GM23338 (cell line): Measurements from ENCODE around the gene OLFML1. TPM values are rescaled to one million over a fixed set of nuclear protein-coding genes. Genes with fewer than 3 reads are reported as not detected.

Source experiments
- ATAC-seq: fragments of 200-7000 bp; cut with Tn5 transposase; 3 replicates; pipeline ENCODE4 v1.9.1; 2020
- DNase-seq: peaks from one replicate; pipeline ENCODE4 v3.0.0-alpha.2; 2015; ENCODE audit warnings: low spot score
- H2AFZ ChIP-seq: fragments of 200-600 bp; sonication (generic); 2 replicates; pipeline ENCODE4 v1.8.0; 2016; ENCODE audit warnings: antibody characterized with exemption, mild to moderate bottlenecking, moderate library complexity
- H3F3A ChIP-seq: fragments of 200-600 bp; sonication (generic); replicated peaks from 2 replicates; pipeline ENCODE4 v1.8.0; 2017; ENCODE audit warnings: antibody characterized with exemption, mixed run types, low read depth
- H3K27ac ChIP-seq: fragments of 200-600 bp; sonication (generic); 2 replicates; pipeline ENCODE4 v1.6.1; 2016; ENCODE audit warnings: low read depth
- H3K27me3 ChIP-seq: fragments of 200-600 bp; sonication (generic); 2 replicates; pipeline ENCODE4 v1.8.0; 2016; ENCODE audit warnings: mild to moderate bottlenecking, mixed run types, moderate library complexity; ENCODE audit not compliant: insufficient read depth
- H3K36me3 ChIP-seq: fragments of 200-600 bp; sonication (generic); 2 replicates; pipeline ENCODE4 v1.8.0; 2016; ENCODE audit warnings: mild to moderate bottlenecking; ENCODE audit not compliant: insufficient read depth
- H3K4me1 ChIP-seq: fragments of 200-600 bp; sonication (generic); 2 replicates; pipeline ENCODE4 v1.8.0; 2016; ENCODE audit warnings: mild to moderate bottlenecking, moderate library complexity; ENCODE audit not compliant: insufficient read depth
- H3K4me2 ChIP-seq: fragments of 200-600 bp; sonication (generic); 2 replicates; pipeline ENCODE4 v1.7.1; 2017; ENCODE audit warnings: mixed run types
- H3K4me3 ChIP-seq: fragments of 200-600 bp; sonication (generic); 2 replicates; pipeline ENCODE4 v1.6.1; 2016; ENCODE audit warnings: mixed run types
- H3K79me2 ChIP-seq: fragments of 200-600 bp; sonication (generic); replicated peaks from 2 replicates; pipeline ENCODE4 v1.8.0; 2017; ENCODE audit warnings: mild to moderate bottlenecking; ENCODE audit not compliant: insufficient read depth
- H3K9me2 ChIP-seq: fragments of 200-600 bp; sonication (generic); 2 replicates; pipeline ENCODE4 v1.8.0; 2017; ENCODE audit not compliant: insufficient read depth
- H4K20me1 ChIP-seq: fragments of 200-600 bp; sonication (generic); replicated peaks from 2 replicates; pipeline ENCODE4 v1.8.0; 2017; ENCODE audit warnings: mild to moderate bottlenecking; ENCODE audit not compliant: insufficient read depth
- H3K27ac Mint-ChIP-seq: 2 replicates; pipeline ENCODE4 v1.8.0; 2020; ENCODE audit warnings: inconsistent platforms, mild to moderate bottlenecking, moderate library complexity, mixed read lengths
- H3K27me3 Mint-ChIP-seq: 3 replicates; pipeline ENCODE4 v1.8.0; 2022; ENCODE audit warnings: low read depth, mild to moderate bottlenecking, moderate library complexity, mixed read lengths, inconsistent platforms; ENCODE audit not compliant: insufficient read depth, poor library complexity
- H3K36me3 Mint-ChIP-seq: 3 replicates; pipeline ENCODE4 v1.8.0; 2021; ENCODE audit warnings: low read depth, mild to moderate bottlenecking, inconsistent platforms, moderate library complexity, mixed read lengths
- H3K4me1 Mint-ChIP-seq: 3 replicates; pipeline ENCODE4 v1.8.0; 2020; ENCODE audit warnings: mild to moderate bottlenecking, inconsistent platforms, mixed read lengths
- H3K4me3 Mint-ChIP-seq: 3 replicates; pipeline ENCODE4 v1.8.0; 2021; ENCODE audit warnings: moderate library complexity, mild to moderate bottlenecking, inconsistent platforms, mixed read lengths
- H3K9me3 Mint-ChIP-seq: 3 replicates; pipeline ENCODE4 v1.8.0; 2020; ENCODE audit warnings: moderate library complexity, mild to moderate bottlenecking, inconsistent platforms, mixed read lengths
- CREB1 ChIP-seq: fragments of 250-450 bp; sonication (Bioruptor Pico); IDR thresholded peaks from 2 replicates; pipeline ENCODE4 v1.5.0; 2020; ENCODE audit warnings: low read depth, mild to moderate bottlenecking, moderate library complexity
- NANOG ChIP-seq: IDR thresholded peaks from 2 replicates; pipeline ENCODE4 v1.6.1; 2016; ENCODE audit warnings: antibody characterized with exemption, borderline replicate concordance
- STAT1 ChIP-seq: IDR thresholded peaks from one replicate; pipeline ENCODE4 v1.6.1; 2016; ENCODE audit warnings: antibody characterized with exemption; ENCODE audit not compliant: unreplicated experiment
- ZNF114 ChIP-seq: fragments of 250-450 bp; sonication (Bioruptor Pico); IDR thresholded peaks from 2 replicates; pipeline ENCODE4 v1.5.0; 2020; ENCODE audit warnings: mild to moderate bottlenecking, moderate library complexity
- polyA plus RNA-seq: library from polyadenylated mRNA; unstranded; fragments of >200 nt; fragmentation: Nextera tagmentation; extraction: Ambion mirVana; gene quantifications from 2 replicates; pipeline ENCODE4 v1.2.1, GENCODE V29; 2016
- total RNA-seq: library from RNA; depleted of rRNA; stranded (reverse); fragments of >200 nt; shearing (Covaris generic); gene quantifications from 2 replicates; pipeline ENCODE4 v1.2.3, GENCODE V29; 2014
- TF ChIP-seq, protein P1 (sequence below): IDR thresholded peaks from one replicate; pipeline ENCODE4 v1.6.1; 2018; ENCODE audit warnings: antibody characterized with exemption; ENCODE audit not compliant: unreplicated experiment

The OLFML1 gene
- total and polyA plus RNA-seq, 2 experiments from 2014 or later = 0.21 TPM; not detected in 1

DNA sequence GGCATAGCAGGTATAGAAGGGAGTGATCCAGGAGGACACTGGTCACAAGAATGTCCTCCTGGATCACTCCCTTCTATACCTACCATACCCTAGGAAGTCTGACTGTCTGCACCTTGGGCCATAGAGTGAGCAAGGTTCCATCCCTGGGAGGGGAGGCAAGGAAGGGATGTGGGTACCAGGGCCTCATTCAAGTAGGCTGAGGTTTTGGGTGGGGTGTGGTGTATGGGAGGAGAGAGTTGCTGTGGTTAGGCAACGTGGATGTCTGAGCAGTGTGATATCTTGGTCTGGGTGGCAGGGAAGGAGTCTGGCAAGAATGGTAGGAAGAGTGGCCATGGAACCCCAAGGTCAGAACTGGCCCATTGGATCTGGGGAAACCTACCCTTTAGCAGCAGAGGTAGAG lies 41.7 kb downstream of the OLFML1 start:
- Mint-ChIP-seq H3K4me1 (no peaks in the 10 kb centered on the region; the same call in 2 of the 3 replicates), H3K36me3 (no peaks in the 10 kb centered on the region), H3K27me3 (peaks cover 3% of the 10 kb centered on the region), H3K9me3 (peaks cover 3% of the 10 kb centered on the region; the same call in 1 of the 3 replicates), H3K27ac (no peak overlapping the region), H3K4me3 (no peak overlapping the region)
- H3F3A ChIP-seq = no peaks in the 10 kb centered on the region
- DNase-seq (no peak), ATAC-seq (no peak)
- no peak overlapping the region for H3K4me3 ChIP-seq
- no peak for TF ChIP-seq ZNF114 (CRISPR knock-in tag)
- no peak for TF ChIP-seq NANOG
- H4K20me1 ChIP-seq = no peaks in the 10 kb centered on the region
- H3K27me3 ChIP-seq = no peaks in the 10 kb centered on the region
- no peaks in the 10 kb centered on the region for H3K4me1 ChIP-seq
- H3K9me2 ChIP-seq = peaks cover 18% of the 10 kb centered on the region; the same call in 1 of the 2 replicates
- H3K36me3 ChIP-seq = no peaks in the 10 kb centered on the region
- no peak overlapping the region for H3K27ac ChIP-seq
- H3K79me2 ChIP-seq = no peaks in the 10 kb centered on the region
- H2AFZ ChIP-seq = no peak overlapping the region
- H3K4me2 ChIP-seq = no peak overlapping the region

DNA sequence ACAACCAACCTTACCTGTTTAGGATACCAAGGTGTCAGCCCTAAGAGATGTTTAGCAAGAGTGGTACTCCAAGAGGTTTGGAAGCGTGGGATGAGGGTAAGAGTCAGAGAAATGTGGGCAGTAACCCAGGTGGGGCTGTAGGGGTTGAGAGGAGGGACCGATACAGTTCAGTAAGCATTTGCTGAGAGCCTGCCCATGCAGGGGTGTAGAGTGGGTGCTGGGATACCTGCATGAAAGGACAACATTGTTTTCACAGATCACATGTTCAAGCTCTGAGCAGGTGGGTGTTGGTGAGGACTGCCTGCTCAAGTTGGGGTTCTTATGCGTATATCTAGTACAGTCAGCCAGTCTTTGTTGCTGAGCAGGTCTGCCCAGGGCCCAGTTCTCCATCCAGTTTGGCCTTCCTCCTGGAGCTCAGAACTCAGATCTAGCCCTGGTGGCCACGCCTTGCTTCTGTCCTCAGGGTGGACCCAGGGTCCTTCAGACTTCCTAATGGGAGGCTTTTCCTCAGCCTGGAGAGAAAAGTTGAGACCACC lies 43.3 kb downstream of the OLFML1 start:
- H3F3A ChIP-seq = no peaks in the 10 kb centered on the region
- peaks cover 2% of the 10 kb centered on the region for H3K27me3 Mint-ChIP-seq
- H3K27ac Mint-ChIP-seq = no peak overlapping the region

More for the DNA sequence above, 43.3 kb downstream of the OLFML1 start:
- Histone ChIP-seq H3K4me1 (no peaks in the 10 kb centered on the region), H3K27me3 (no peaks in the 10 kb centered on the region), H3K79me2 (no peaks in the 10 kb centered on the region), H2AFZ (no peak overlapping the region), H3K36me3 (no peaks in the 10 kb centered on the region), H3K27ac (no peak overlapping the region), H3K4me3 (no peak overlapping the region), H3K9me2 (peaks cover 10% of the 10 kb centered on the region; the same call in 1 of the 2 replicates), H4K20me1 (no peaks in the 10 kb centered on the region), H3K4me2 (no peak overlapping the region)
- TF ChIP-seq STAT1 (no peak), CREB1 (no peak)
- TF ChIP-seq, protein P1, sequence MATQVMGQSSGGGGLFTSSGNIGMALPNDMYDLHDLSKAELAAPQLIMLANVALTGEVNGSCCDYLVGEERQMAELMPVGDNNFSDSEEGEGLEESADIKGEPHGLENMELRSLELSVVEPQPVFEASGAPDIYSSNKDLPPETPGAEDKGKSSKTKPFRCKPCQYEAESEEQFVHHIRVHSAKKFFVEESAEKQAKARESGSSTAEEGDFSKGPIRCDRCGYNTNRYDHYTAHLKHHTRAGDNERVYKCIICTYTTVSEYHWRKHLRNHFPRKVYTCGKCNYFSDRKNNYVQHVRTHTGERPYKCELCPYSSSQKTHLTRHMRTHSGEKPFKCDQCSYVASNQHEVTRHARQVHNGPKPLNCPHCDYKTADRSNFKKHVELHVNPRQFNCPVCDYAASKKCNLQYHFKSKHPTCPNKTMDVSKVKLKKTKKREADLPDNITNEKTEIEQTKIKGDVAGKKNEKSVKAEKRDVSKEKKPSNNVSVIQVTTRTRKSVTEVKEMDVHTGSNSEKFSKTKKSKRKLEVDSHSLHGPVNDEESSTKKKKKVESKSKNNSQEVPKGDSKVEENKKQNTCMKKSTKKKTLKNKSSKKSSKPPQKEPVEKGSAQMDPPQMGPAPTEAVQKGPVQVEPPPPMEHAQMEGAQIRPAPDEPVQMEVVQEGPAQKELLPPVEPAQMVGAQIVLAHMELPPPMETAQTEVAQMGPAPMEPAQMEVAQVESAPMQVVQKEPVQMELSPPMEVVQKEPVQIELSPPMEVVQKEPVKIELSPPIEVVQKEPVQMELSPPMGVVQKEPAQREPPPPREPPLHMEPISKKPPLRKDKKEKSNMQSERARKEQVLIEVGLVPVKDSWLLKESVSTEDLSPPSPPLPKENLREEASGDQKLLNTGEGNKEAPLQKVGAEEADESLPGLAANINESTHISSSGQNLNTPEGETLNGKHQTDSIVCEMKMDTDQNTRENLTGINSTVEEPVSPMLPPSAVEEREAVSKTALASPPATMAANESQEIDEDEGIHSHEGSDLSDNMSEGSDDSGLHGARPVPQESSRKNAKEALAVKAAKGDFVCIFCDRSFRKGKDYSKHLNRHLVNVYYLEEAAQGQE = no peak
- ATAC-seq = no peak
- Mint-ChIP-seq H3K36me3 (no peaks in the 10 kb centered on the region), H3K4me1 (no peaks in the 10 kb centered on the region; the same call in 2 of the 3 replicates), H3K4me3 (no peak overlapping the region), H3K9me3 (peaks cover 3% of the 10 kb centered on the region; the same call in 1 of the 3 replicates)
- DNase-seq = no peak
